Uterus (tissue), 4 donors: ENCODE data around the gene CABCOCO1. TPM values are rescaled to one million over a fixed set of nuclear protein-coding genes. Genes with fewer than 3 reads are reported as not detected.

Source experiments
- DNase-seq, 2 donors: peaks; one replicate each; pipeline ENCODE4 v3.0.0-alpha.2; 2019 to 2020
- H3K27ac ChIP-seq, 2 donors: fragments of 200-600 bp; sonication (generic); 1 replicate in 1 of 2; 2 replicates in 1 of 2; pipeline ENCODE4 v1.5.1; 2016 to 2018
- H3K27me3 ChIP-seq, 2 donors: fragments of 200-600 bp; sonication (generic); one replicate each; pipeline ENCODE4 v1.5.1; 2018 to 2019; ENCODE audit warnings: control low read depth in 1 of 2
- H3K36me3 ChIP-seq, 2 donors: fragments of 200-600 bp; sonication (generic); one replicate each; pipeline ENCODE4 v1.5.1; 2019; ENCODE audit warnings: control low read depth in 1 of 2
- H3K4me1 ChIP-seq, 2 donors: fragments of 200-600 bp; sonication (generic); one replicate each; pipeline ENCODE4 v1.5.1; 2018 to 2019; ENCODE audit warnings: control low read depth in 1 of 2
- H3K4me3 ChIP-seq, 2 donors: fragments of 200-600 bp; sonication (generic); 1 replicate in 1 of 2; 2 replicates in 1 of 2; pipeline ENCODE4 v1.5.1; 2018 to 2019; ENCODE audit warnings: mild to moderate bottlenecking in 1 of 2
- H3K9me3 ChIP-seq, 2 donors: fragments of 200-600 bp; sonication (generic); one replicate each; pipeline ENCODE4 v1.5.1; 2019; ENCODE audit warnings: control low read depth in 1 of 2
- CTCF ChIP-seq, 4 experiments: fragments of 200-600 bp in 2 of 4; fragments of 450-650 bp in 2 of 4; sonication (generic) in 2 of 4; IDR thresholded peaks; one replicate each; pipeline ENCODE4 v1.5.1; 2016 to 2019; ENCODE audit warnings: antibody characterized with exemption in 4 of 4, mild to moderate bottlenecking in 2 of 4, moderate library complexity in 1 of 4
- POLR2A ChIP-seq, 2 donors: fragments of 450-650 bp; IDR thresholded peaks; one replicate each; pipeline ENCODE4 v1.6.1; 2016; ENCODE audit warnings: antibody characterized with exemption in 2 of 2, mild to moderate bottlenecking in 1 of 2, moderate library complexity in 1 of 2
- intact Hi-C: fragments of 100-400 bp; cut with DNase I; formaldehyde crosslinking; loops from one replicate; pipeline ENCODE4 v1.15.1; 2023; ENCODE audit warnings: low total_unique reads
- total RNA-seq, 4 donors: library from RNA; depleted of rRNA in 3 of 4; stranded (reverse); fragments of >200 nt in 3 of 4; gene quantifications; one replicate each; pipeline versions ENCODE4 v1.1.0 to v1.2.4, GENCODE V29; 2014 to 2023
- donor health status: DM: yes; HTN: yes; CAD: no.

The CABCOCO1 gene
- total RNA-seq, 4 donors from 2014 or later, result 1.9 to 6.7 TPM; not detected in 2

GRCh38 chr10:61778137-61778536 lies 115.4 kb downstream of the CABCOCO1 start:
- intact Hi-C loops, result no loop called here
- no peak overlapping the region for H3K4me3 ChIP-seq
- TF ChIP-seq POLR2A (IDR thresholded peaks at IDR 0.05) (no peak), CTCF (IDR thresholded peaks at IDR 0.05) (no peak)

GRCh38 chr10:61779276-61779675 lies 116.5 kb downstream of the CABCOCO1 start:
- intact Hi-C loops, result no loop called here
- Histone ChIP-seq H3K9me3 (no peaks in the 10 kb centered on the region), H3K27me3 (no peaks in the 10 kb centered on the region), H3K36me3 (no peaks in the 10 kb centered on the region), H3K4me3 (no peak overlapping the region), H3K4me1 (no peaks in the 10 kb centered on the region), H3K27ac (no peak overlapping the region)
- DNase-seq, result no peak
- TF ChIP-seq CTCF (IDR thresholded peaks at IDR 0.05) (no peak), POLR2A (IDR thresholded peaks at IDR 0.05) (no peak)

More at GRCh38 chr10:61778137-61778536, 115.4 kb downstream of the CABCOCO1 start:
- no peak overlapping the region for H3K27ac ChIP-seq
- no peaks in the 10 kb centered on the region for H3K9me3 ChIP-seq
- H3K36me3 ChIP-seq, result no peaks in the 10 kb centered on the region
- no peaks in the 10 kb centered on the region for H3K27me3 ChIP-seq
- no peaks in the 10 kb centered on the region for H3K4me1 ChIP-seq
- no peak for DNase-seq

- no peaks in the 10 kb centered on the region for H3K9me3 ChIP-seq
- no peaks in the 10 kb centered on the region for H3K27me3 ChIP-seq
- no peaks in the 10 kb centered on the region for H3K36me3 ChIP-seq
- intact Hi-C loops, result no loop called here
- no peak for TF ChIP-seq POLR2A (IDR thresholded peaks at IDR 0.05)
- no peak for TF ChIP-seq CTCF (IDR thresholded peaks at IDR 0.05)
- DNase-seq, result peak; percentile 48 to 62
- no peak overlapping the region for H3K4me3 ChIP-seq
- H3K27ac ChIP-seq, result peak overlapping the region in 1 of 2 donors; percentile 2
- no peaks in the 10 kb centered on the region for H3K4me1 ChIP-seq
Measured at GRCh38 chr10:61779950-61780659, 117.4 kb downstream of the CABCOCO1 start.

- no peak overlapping the region for H3K4me3 ChIP-seq
- DNase-seq, result no peak
- no peak for TF ChIP-seq CTCF (IDR thresholded peaks at IDR 0.05)
- TF ChIP-seq POLR2A (IDR thresholded peaks at IDR 0.05), result no peak
- intact Hi-C loops, result no loop called here
- H3K4me1 ChIP-seq, result no peaks in the 10 kb centered on the region
- H3K36me3 ChIP-seq, result no peaks in the 10 kb centered on the region
- no peak overlapping the region for H3K27ac ChIP-seq
- H3K27me3 ChIP-seq, result no peaks in the 10 kb centered on the region
- H3K9me3 ChIP-seq, result no peaks in the 10 kb centered on the region
Measured at GRCh38 chr10:61780732-61781131, 118.0 kb downstream of the CABCOCO1 start.

- Histone ChIP-seq H3K9me3 (no peaks in the 10 kb centered on the region), H3K4me1 (no peaks in the 10 kb centered on the region), H3K4me3 (no peak overlapping the region), H3K27ac (no peak overlapping the region), H3K27me3 (no peaks in the 10 kb centered on the region), H3K36me3 (no peaks in the 10 kb centered on the region)
- DNase-seq, result no peak
- intact Hi-C loops, result no loop called here
- TF ChIP-seq CTCF (IDR thresholded peaks at IDR 0.05), result no peak
- no peak for TF ChIP-seq POLR2A (IDR thresholded peaks at IDR 0.05)
Measured at GRCh38 chr10:61781969-61782403, 119.3 kb downstream of the CABCOCO1 start.
